Endodermal cell (in vitro differentiated cells): Measurements from ENCODE around the gene ZC3H6. TPM values are rescaled to one million over a fixed set of nuclear protein-coding genes. Genes with fewer than 3 reads are reported as not detected.

Experiments
- DNase-seq: peaks from one replicate; pipeline ENCODE4 v3.0.0-alpha.2; 2017
- H3K27ac ChIP-seq: 2 replicates; pipeline ENCODE4 v1.5.1; 2013; ENCODE audit warnings: mild to moderate bottlenecking, low read depth, low read length, moderate library complexity
- H3K27me3 ChIP-seq: 2 replicates; pipeline ENCODE4 v1.6.1; 2013; ENCODE audit warnings: mild to moderate bottlenecking, low read length, moderate library complexity; ENCODE audit not compliant: insufficient read depth, control insufficient read depth, poor library complexity, severe bottlenecking
- H3K36me3 ChIP-seq: 2 replicates; pipeline ENCODE4 v1.7.0; 2013; ENCODE audit warnings: mild to moderate bottlenecking, low read length, moderate library complexity; ENCODE audit not compliant: control insufficient read depth, insufficient read depth
- H3K4me1 ChIP-seq: one replicate; pipeline ENCODE4 v1.7.0; 2013; ENCODE audit warnings: low read length; ENCODE audit not compliant: control insufficient read depth, insufficient read depth
- H3K4me3 ChIP-seq: 2 replicates; pipeline ENCODE4 v1.5.1; 2013; ENCODE audit warnings: mild to moderate bottlenecking, low read length, moderate library complexity
- H3K9ac ChIP-seq: 2 replicates; pipeline ENCODE4 v1.6.1; 2013; ENCODE audit warnings: mild to moderate bottlenecking, low read length, moderate library complexity; ENCODE audit not compliant: poor library complexity, severe bottlenecking; ENCODE audit errors: extremely low read depth
- H3K9me3 ChIP-seq: 2 replicates; pipeline ENCODE4 v1.6.1; 2013; ENCODE audit warnings: mild to moderate bottlenecking, low read length, moderate library complexity; ENCODE audit not compliant: control insufficient read depth
- H3K27ac Mint-ChIP-seq: 2 replicates; pipeline ENCODE4 v1.8.0; 2020; ENCODE audit warnings: mixed read lengths
- H3K27me3 Mint-ChIP-seq: 2 replicates; pipeline ENCODE4 v1.8.0; 2021; ENCODE audit warnings: mild to moderate bottlenecking, mixed read lengths; ENCODE audit not compliant: insufficient read depth
- H3K36me3 Mint-ChIP-seq: 2 replicates; pipeline ENCODE4 v1.8.0; 2020; ENCODE audit warnings: low read depth, mixed read lengths
- H3K4me1 Mint-ChIP-seq: 2 replicates; pipeline ENCODE4 v1.8.0; 2020; ENCODE audit warnings: mixed read lengths
- H3K4me3 Mint-ChIP-seq: 2 replicates; pipeline ENCODE4 v1.8.0; 2020; ENCODE audit warnings: mild to moderate bottlenecking, moderate library complexity, mixed read lengths
- H3K9me3 Mint-ChIP-seq: 2 replicates; pipeline ENCODE4 v1.8.0; 2020; ENCODE audit warnings: mild to moderate bottlenecking, mixed read lengths
- WGBS, 2 experiments: methylation state at CpG; one replicate each; pipeline versions ENCODE4 v1.1.5 to v1.1.7; 2013; ENCODE audit warnings: missing lambda C conversion rate in 2 of 2, mixed read lengths in 1 of 2; ENCODE audit not compliant: insufficient coverage in 1 of 2, insufficient read length in 1 of 2; 5-methylcytosine and 5-hydroxymethylcytosine counted together
- total RNA-seq, 2 donors: library from RNA; stranded (reverse); fragmentation: NEBNext Ultra II Directional in 1 of 2; extraction: Animal tissue kit (Norgen Biotek cat#: 25700) in 1 of 2; gene quantifications; 2 replicates in 1 of 2; 3 replicates in 1 of 2; pipeline ENCODE4 v1.2.1, GENCODE V29; 2021
- TF ChIP-seq, protein P1 (sequence below): fragments of 200-600 bp; sonication (generic); conservative IDR thresholded peaks from 2 replicates; pipeline ENCODE4 v1.5.0; 2021; ENCODE audit warnings: antibody characterized with exemption, mild to moderate bottlenecking

ZC3H6 gene
- total RNA-seq, 2 donors from 2014 or later = 8.0 to 21.5 TPM

DNA sequence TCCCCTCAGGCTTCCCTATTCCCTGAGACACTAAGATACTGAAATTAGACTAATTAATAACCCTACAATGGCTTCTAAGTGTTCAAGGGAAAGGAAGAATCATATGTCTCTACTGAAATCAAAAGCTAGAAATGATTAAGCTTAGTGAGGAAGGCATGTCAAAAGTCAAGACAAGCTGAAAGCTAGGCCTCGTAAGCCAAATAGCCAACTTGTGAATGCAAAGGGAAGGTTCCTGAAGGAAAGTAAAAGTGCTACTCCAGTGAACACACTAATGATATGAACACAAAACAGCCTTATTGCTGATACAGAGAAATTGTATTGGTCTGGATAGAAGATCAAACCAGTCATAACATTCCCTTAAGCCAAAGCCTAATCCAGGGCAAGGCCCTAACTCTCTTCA lies 30.5 kb upstream of the ZC3H6 start:
- no peaks in the 10 kb centered on the region for H3K27me3 Mint-ChIP-seq
- H3K36me3 ChIP-seq = peaks cover 44% of the 10 kb centered on the region
- H3K4me3 ChIP-seq = no peak overlapping the region
- no peak for DNase-seq
- H3K27ac Mint-ChIP-seq = no peak overlapping the region
- peaks cover 35% of the 10 kb centered on the region for H3K36me3 Mint-ChIP-seq
- no peaks in the 10 kb centered on the region for H3K27me3 ChIP-seq
- peaks cover 14% of the 10 kb centered on the region for H3K9me3 ChIP-seq
- H3K4me1 Mint-ChIP-seq = peaks cover 8% of the 10 kb centered on the region
- TF ChIP-seq, protein P1, sequence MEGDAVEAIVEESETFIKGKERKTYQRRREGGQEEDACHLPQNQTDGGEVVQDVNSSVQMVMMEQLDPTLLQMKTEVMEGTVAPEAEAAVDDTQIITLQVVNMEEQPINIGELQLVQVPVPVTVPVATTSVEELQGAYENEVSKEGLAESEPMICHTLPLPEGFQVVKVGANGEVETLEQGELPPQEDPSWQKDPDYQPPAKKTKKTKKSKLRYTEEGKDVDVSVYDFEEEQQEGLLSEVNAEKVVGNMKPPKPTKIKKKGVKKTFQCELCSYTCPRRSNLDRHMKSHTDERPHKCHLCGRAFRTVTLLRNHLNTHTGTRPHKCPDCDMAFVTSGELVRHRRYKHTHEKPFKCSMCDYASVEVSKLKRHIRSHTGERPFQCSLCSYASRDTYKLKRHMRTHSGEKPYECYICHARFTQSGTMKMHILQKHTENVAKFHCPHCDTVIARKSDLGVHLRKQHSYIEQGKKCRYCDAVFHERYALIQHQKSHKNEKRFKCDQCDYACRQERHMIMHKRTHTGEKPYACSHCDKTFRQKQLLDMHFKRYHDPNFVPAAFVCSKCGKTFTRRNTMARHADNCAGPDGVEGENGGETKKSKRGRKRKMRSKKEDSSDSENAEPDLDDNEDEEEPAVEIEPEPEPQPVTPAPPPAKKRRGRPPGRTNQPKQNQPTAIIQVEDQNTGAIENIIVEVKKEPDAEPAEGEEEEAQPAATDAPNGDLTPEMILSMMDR = no peak
- H3K4me3 Mint-ChIP-seq = no peak overlapping the region
- H3K27ac ChIP-seq = no peak overlapping the region
- H3K9ac ChIP-seq = no peak overlapping the region
- WGBS, 2 experiments = 100% methylated on average over 1 of the region's 1 CpG; no CpG with 5 or more reads in 1 of the 2 experiments
- no peaks in the 10 kb centered on the region for H3K9me3 Mint-ChIP-seq
- H3K4me1 ChIP-seq = peaks cover 3% of the 10 kb centered on the region

DNA sequence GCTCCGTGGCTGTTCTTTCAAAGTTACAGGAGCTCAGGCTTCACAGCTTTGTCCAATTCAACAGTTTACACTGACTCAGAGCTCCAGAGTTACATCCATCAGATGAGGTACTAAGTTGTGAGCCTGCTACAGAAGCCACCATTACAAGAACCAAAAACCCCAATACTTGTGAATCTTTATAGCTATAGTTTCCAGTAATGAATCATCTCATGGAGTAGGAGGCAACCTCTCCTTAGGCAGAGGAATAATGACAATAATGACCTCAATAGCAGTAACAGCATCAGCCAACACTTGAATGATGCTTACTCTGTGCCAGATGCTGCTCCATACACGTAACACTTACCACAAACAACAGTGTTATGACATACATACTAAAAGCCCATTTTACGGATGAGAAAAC lies 24.1 kb upstream of the ZC3H6 start:
- peaks cover 6% of the 10 kb centered on the region for H3K4me1 Mint-ChIP-seq
- H3K27ac ChIP-seq = no peak overlapping the region
- H3K27ac Mint-ChIP-seq = no peak overlapping the region
- no peak for DNase-seq
- peaks cover 20% of the 10 kb centered on the region for H3K36me3 Mint-ChIP-seq
- TF ChIP-seq, protein P1 = no peak
- peaks cover 3% of the 10 kb centered on the region for H3K4me1 ChIP-seq
- H3K9ac ChIP-seq = no peak overlapping the region
- H3K4me3 ChIP-seq = no peak overlapping the region
- WGBS, 2 experiments = 94% methylated on average over 2 to 3 of the region's 3 CpGs
- no peaks in the 10 kb centered on the region for H3K27me3 ChIP-seq
- no peaks in the 10 kb centered on the region for H3K27me3 Mint-ChIP-seq
- peaks cover 21% of the 10 kb centered on the region for H3K36me3 ChIP-seq
- H3K9me3 ChIP-seq = peaks cover 5% of the 10 kb centered on the region
- no peak overlapping the region for H3K4me3 Mint-ChIP-seq
- no peaks in the 10 kb centered on the region for H3K9me3 Mint-ChIP-seq

DNA sequence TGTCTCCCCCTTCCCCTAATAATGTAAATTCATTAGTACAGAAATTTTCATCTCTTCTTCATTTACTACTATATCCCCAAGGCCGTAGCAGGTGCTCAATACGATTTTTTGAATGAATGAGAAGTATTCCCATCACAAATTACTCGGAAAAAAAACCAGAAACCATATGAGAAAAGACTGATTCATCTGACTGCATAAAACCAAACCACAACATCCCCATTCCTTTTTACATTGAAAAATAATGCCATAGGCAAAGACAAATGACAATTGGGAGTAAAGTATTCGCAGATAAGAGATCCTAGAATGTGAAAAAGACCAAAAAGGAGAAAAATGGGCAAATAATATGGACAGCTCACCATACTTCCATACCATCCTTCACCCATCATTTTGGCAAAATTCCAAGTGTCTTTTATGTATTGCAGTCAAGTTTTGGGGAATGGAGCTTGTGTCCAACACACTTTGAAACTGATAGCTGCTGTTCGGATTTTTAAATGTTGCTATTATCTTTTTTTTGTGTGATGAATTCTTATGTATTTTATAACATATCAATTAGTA lies 22.1 kb upstream of the ZC3H6 start:
- 97% methylated on average over 3 to 5 of the region's 5 CpGs for WGBS, 2 experiments
- H3K4me3 Mint-ChIP-seq = peak overlapping the region; percentile 70
- TF ChIP-seq, protein P1 = no peak
- no peaks in the 10 kb centered on the region for H3K9me3 Mint-ChIP-seq
- H3K9ac ChIP-seq = no peak overlapping the region
- no peaks in the 10 kb centered on the region for H3K9me3 ChIP-seq
- H3K4me3 ChIP-seq = no peak overlapping the region
- H3K27ac ChIP-seq = no peak overlapping the region
- H3K27ac Mint-ChIP-seq = no peak overlapping the region
- H3K27me3 ChIP-seq = no peaks in the 10 kb centered on the region
- no peaks in the 10 kb centered on the region for H3K27me3 Mint-ChIP-seq
- H3K36me3 ChIP-seq = peaks cover 9% of the 10 kb centered on the region
- no peak for DNase-seq
- H3K36me3 Mint-ChIP-seq = peaks cover 4% of the 10 kb centered on the region
- H3K4me1 ChIP-seq = peaks cover 3% of the 10 kb centered on the region
- H3K4me1 Mint-ChIP-seq = peaks cover 10% of the 10 kb centered on the region
